ENCODE measurements around the gene PILRA. TPM values are rescaled to one million over a fixed set of nuclear protein-coding genes. Genes with fewer than 3 reads are reported as not detected.

PILRA gene
- total and polyA plus RNA-seq, 2 of the 13 experiments (the other 11 are each of a cell fraction or from before 2014, with no cell fraction given) = 0.13 to 1.3 TPM

DNA sequence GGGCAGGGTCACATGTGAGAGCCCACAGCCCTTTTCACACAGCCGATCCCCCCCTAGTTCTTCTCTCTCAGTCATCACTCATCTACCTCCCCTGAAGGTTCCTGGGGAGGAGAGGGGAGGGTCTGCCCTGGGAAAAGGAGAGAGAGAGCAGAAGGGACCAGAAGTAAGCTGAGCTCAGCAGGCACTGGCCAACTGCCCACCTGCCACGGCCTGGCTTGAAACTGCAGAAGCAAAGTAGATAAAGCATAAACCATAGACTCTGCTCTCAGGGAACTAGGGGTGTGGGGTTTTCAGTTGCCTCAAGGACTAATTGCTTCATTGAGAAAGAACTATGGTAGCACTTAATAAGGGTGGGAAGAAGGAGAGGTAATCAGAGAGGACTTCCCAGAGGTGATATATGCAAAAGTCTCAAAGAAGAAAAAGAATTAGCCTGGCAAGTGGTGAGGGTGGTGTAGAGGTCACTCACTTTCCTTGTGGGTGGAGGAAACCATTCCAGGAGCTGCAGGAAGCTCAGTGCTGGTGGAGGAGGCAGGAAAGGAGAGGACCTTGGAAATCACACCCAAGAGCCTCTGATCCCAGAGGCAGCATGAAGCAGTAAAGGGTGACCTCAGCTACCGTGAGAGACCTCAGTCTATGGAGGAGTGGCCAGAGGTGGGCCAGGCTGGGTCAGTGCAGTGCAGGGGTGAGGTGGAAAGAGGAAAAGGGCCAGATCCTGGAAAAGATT is 17.2 kb downstream of the PILRA start:
- intact Hi-C loops (cut with micrococcal nuclease; ENCODE audit: unreplicated experiment) = no loop called here
- BruUV-seq (replicated peaks) = no TSS peak
- no peaks in the 10 kb centered on the region for H3K79me2 ChIP-seq (ENCODE audit: insufficient read depth, low read length)
- H2AFZ ChIP-seq (ENCODE audit: low read length) = no peak overlapping the region
- ChIA-PET POLR2A (interaction anchor here (1.3 kb wide), 1 partner anchor 38 kb away, joined by 3 read pairs; the partner anchor contains the start of gene ZCWPW1), CTCF (ENCODE audit: low intra/inter-chr PET ratio, low total read pairs) (no interaction called here)
- DNase-seq (ENCODE audit: low spot score) = no peak
- 2% methylated on average over 3 of the region's 3 CpGs for WGBS (ENCODE audit: low lambda C conversion rate)
- H4K20me1 ChIP-seq (ENCODE audit: insufficient read depth, low read length) = no peaks in the 10 kb centered on the region
- H3K36me3 ChIP-seq (replicated peaks in 1 of 2; ENCODE audit: control insufficient read depth in 1 of 2, insufficient read depth in 2 of 2, low read length in 2 of 2) = no peaks in the 10 kb centered on the region
- in situ Hi-C loops (cut with HindIII; ENCODE audit: extremely low pct_ligation_motif_present, low pct_unique_long_range_greater_than_20kb) = no loop called here
- FAIRE-seq = no peak
- no peak overlapping the region for H3K4me3 ChIP-seq (replicated peaks in 1 of 3; ENCODE audit: insufficient read depth in 1 of 3, low read depth in 2 of 3, low read length in 3 of 3)
- H3K27ac ChIP-seq (ENCODE audit: extremely low read length, insufficient read depth, low read length) = no peak overlapping the region
- H3K9ac ChIP-seq (ENCODE audit: insufficient read depth, low read depth, low read length) = no peak overlapping the region
- no peaks in the 10 kb centered on the region for H3K9me3 ChIP-seq (ENCODE audit: low read length)
- no peak overlapping the region for H3K4me2 ChIP-seq (ENCODE audit: low read depth, low read length)
- ATAC-seq = no peak
- no peak for TF ChIP-seq ZNF343 (CRISPR knock-in tag; IDR thresholded peaks at IDR 0.05)
- no peak for TF ChIP-seq NFKB2 (CRISPR knock-in tag; IDR thresholded peaks at IDR 0.05; ENCODE audit: borderline replicate concordance)
- no peak for TF ChIP-seq ZNF138 (CRISPR knock-in tag; IDR thresholded peaks at IDR 0.05; ENCODE audit: low read depth)
- no peak for TF ChIP-seq ZNF12 (CRISPR knock-in tag; IDR thresholded peaks at IDR 0.05)
- TF ChIP-seq NFIB (CRISPR knock-in tag; IDR thresholded peaks at IDR 0.05; ENCODE audit: borderline replicate concordance) = no peak
- TF ChIP-seq CCDC6 (CRISPR knock-in tag; IDR thresholded peaks at IDR 0.05) = no peak
- H3K4me1 ChIP-seq (ENCODE audit: insufficient read depth, low read length) = no peaks in the 10 kb centered on the region
- H3K27me3 ChIP-seq (ENCODE audit: control insufficient read depth in 1 of 2, insufficient read depth in 2 of 2, low read length in 2 of 2) = peaks cover 1 to 17% of the 10 kb centered on the region in 2 experiments; a peak in 1 of 5 replicates

GRCh38 chr7:100393233-100393905 is 20.1 kb downstream of the PILRA start:
- no peaks in the 10 kb centered on the region for H3K9me3 ChIP-seq (ENCODE audit: low read length)
- WGBS (ENCODE audit: low lambda C conversion rate) = 18% methylated on average over 4 of the region's 4 CpGs
- in situ Hi-C loops (cut with HindIII; ENCODE audit: extremely low pct_ligation_motif_present, low pct_unique_long_range_greater_than_20kb) (no loop called here), intact Hi-C loops (cut with micrococcal nuclease; ENCODE audit: unreplicated experiment) (no loop called here)
- H3K79me2 ChIP-seq (ENCODE audit: insufficient read depth, low read length) = no peaks in the 10 kb centered on the region
- H3K4me3 ChIP-seq (replicated peaks in 1 of 3; ENCODE audit: insufficient read depth in 1 of 3, low read depth in 2 of 3, low read length in 3 of 3) = no peak overlapping the region
- no peak overlapping the region for H2AFZ ChIP-seq (ENCODE audit: low read length)
- FAIRE-seq = no peak
- ATAC-seq = no peak
- H3K4me2 ChIP-seq (ENCODE audit: low read depth, low read length) = no peak overlapping the region
- H4K20me1 ChIP-seq (ENCODE audit: insufficient read depth, low read length) = no peaks in the 10 kb centered on the region
- BruUV-seq (replicated peaks) = no TSS peak
- no peaks in the 10 kb centered on the region for H3K36me3 ChIP-seq (replicated peaks in 1 of 2; ENCODE audit: control insufficient read depth in 1 of 2, insufficient read depth in 2 of 2, low read length in 2 of 2)
- no peak for DNase-seq (ENCODE audit: low spot score)
- H3K9ac ChIP-seq (ENCODE audit: insufficient read depth, low read depth, low read length) = no peak overlapping the region
- peaks cover 1 to 17% of the 10 kb centered on the region in 2 experiments; a peak in 1 of 5 replicates for H3K27me3 ChIP-seq (ENCODE audit: control insufficient read depth in 1 of 2, insufficient read depth in 2 of 2, low read length in 2 of 2)
- H3K4me1 ChIP-seq (ENCODE audit: insufficient read depth, low read length) = peaks cover 6% of the 10 kb centered on the region; the same call in 1 of the 2 replicates
- POLR2A ChIA-PET = interaction anchor here (0.8 kb wide), 1 partner anchor 11 kb away, joined by 3 read pairs; no protein-coding TSS in a partner anchor
- H3K27ac ChIP-seq (ENCODE audit: extremely low read length, insufficient read depth, low read length) = no peak overlapping the region
- CTCF ChIA-PET (ENCODE audit: low intra/inter-chr PET ratio, low total read pairs) = no interaction called here
- TF ChIP-seq ZNF577 (CRISPR knock-in tag; IDR thresholded peaks at IDR 0.05; ENCODE audit: borderline replicate concordance, low read depth) (no peak), ZBTB7B (CRISPR knock-in tag; IDR thresholded peaks at IDR 0.05) (no peak), ZNF780A (CRISPR knock-in tag; IDR thresholded peaks at IDR 0.05) (no peak), ZNF34 (CRISPR knock-in tag; IDR thresholded peaks at IDR 0.05; ENCODE audit: borderline replicate concordance) (no peak), RBAK (CRISPR knock-in tag; IDR thresholded peaks at IDR 0.05) (no peak), ZNF841 (CRISPR knock-in tag; IDR thresholded peaks at IDR 0.05; ENCODE audit: borderline replicate concordance) (no peak), ZNF121 (CRISPR knock-in tag; IDR thresholded peaks at IDR 0.05) (no peak)
- TF ChIP-seq, protein P1, sequence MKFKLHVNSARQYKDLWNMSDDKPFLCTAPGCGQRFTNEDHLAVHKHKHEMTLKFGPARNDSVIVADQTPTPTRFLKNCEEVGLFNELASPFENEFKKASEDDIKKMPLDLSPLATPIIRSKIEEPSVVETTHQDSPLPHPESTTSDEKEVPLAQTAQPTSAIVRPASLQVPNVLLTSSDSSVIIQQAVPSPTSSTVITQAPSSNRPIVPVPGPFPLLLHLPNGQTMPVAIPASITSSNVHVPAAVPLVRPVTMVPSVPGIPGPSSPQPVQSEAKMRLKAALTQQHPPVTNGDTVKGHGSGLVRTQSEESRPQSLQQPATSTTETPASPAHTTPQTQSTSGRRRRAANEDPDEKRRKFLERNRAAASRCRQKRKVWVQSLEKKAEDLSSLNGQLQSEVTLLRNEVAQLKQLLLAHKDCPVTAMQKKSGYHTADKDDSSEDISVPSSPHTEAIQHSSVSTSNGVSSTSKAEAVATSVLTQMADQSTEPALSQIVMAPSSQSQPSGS (CRISPR knock-in tag; IDR thresholded peaks at IDR 0.05) = no peak
- TF ChIP-seq, protein P2, sequence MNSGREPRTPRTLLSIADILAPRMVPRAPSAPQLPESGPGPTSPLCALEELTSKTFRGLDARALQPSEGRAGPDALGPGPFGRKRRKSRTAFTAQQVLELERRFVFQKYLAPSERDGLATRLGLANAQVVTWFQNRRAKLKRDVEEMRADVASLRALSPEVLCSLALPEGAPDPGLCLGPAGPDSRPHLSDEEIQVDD (CRISPR knock-in tag; IDR thresholded peaks at IDR 0.05; ENCODE audit: borderline replicate concordance) = no peak
- TF ChIP-seq, protein P3, sequence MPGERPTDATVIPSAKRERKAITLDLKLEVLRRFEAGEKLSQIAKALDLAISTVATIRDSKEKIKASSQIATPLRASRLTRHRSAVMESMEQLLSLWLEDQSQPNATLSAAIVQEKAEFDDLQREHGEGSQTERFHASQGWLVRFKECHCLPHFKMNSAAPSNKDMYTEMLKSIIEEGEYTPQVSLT (CRISPR knock-in tag; IDR thresholded peaks at IDR 0.05; ENCODE audit: borderline replicate concordance, low read depth) = no peak

Measured in HepG2 (cell line).